Activated CD4-positive, alpha-beta T cell treated with anti-CD3 and anti-CD28 coated beads for 24 hours (primary cell): ENCODE results near the gene MAGI1.

Experiments used
- DNase-seq, 2 donors: peaks; one replicate each; pipeline ENCODE4 v3.0.0-alpha.2; 2020; ENCODE audit warnings: low read depth in 2 of 2

The MAGI1 gene

DNA sequence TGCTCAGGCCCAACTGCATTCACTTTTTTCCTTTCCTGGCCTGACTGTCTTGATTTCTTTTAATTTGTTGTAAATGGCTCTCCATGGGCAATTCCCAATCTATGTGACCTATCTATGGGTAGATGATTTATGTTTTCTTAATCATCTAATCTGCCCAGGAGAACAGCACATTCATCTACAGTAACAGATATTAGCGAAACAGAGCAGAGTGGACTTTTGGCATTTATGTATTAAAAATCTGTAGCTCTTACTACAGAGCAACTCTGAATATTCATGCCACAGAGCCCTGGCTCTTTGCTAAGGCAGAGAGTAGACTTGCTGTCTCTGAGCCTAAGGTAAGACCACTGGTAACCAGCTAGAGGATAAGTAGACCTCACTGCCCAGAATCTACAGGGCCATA is 676.0 kb downstream of the MAGI1 start:
- no peak for DNase-seq

- DNase-seq: no peak
These were observed 677.3 kb downstream of the MAGI1 start for GRCh38 chr3:65361448-65361847.

GRCh38 chr3:65356331-65357248 is 682.1 kb downstream of the MAGI1 start:
- DNase-seq: no peak

DNA sequence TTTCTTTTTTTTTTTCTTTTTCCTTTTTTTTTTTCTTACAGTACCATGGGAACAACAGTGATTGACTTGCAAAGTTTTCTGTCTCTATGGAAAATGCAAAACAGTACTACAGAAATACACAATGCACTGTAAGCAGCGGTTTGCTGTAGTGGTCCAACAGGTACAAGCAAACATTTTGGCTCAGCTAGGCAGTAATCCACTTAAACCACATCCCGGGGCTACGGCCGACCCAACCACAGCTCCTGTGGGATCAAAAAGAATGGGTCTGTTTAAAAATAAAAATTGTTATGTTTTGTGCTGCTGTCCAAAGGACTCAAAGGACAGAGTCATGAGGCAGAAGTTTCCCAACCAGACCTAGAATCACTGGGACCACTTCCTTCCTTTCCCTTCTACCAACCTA is 683.8 kb downstream of the MAGI1 start:
- no peak for DNase-seq

DNA sequence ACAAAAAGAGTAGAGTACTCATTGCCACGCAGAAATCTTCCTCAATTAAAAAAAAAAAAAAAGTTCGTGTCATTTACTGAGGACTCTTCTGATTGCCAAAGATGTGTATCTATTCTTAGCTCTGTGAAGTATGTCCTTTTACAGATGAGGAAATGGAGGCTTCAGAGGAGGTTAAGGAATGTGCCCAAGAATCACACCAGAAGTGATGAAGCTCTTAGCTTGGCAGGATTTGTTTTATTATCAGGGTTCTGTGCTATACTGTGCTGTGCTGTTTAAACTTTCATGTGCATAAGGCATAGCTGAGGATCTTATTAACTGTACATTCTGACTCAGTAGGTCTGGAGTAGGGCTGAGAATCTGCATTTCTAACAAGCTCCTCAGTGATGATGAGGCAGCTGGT is 685.8 kb downstream of the MAGI1 start:
- DNase-seq: no peak

- no peak for DNase-seq
These were observed 687.0 kb downstream of the MAGI1 start for GRCh38 chr3:65351753-65352152.

GRCh38 chr3:65350801-65351476 is 687.8 kb downstream of the MAGI1 start:
- DNase-seq: no peak

DNA sequence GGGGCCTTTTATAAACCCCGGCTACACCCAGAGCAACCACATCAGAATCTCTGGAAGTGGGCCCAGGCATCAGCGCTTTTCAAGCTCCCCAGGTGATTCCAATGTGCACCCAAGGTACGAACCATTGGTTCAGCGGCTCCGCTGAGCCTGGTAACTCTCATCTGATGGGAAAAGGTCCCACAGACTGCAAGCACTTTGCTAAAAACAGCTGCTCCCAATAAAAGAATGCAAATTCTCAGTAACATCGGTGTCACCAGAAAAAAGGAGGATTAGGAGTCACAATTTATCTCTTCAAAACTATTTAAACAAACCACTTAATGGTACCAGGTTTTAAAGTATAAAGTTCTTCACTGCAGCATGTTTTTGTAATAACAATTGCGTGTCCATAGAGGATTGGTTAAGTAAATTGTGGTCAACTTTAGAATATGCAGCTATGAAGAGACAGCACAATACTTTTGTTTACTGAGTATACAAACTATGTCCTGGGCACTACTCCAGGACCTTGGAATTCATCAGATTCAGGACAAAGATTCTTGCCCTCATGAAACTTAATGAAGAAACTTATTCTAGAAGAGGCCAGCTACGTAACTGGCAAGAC is 690.2 kb downstream of the MAGI1 start:
- no peak for DNase-seq

DNA sequence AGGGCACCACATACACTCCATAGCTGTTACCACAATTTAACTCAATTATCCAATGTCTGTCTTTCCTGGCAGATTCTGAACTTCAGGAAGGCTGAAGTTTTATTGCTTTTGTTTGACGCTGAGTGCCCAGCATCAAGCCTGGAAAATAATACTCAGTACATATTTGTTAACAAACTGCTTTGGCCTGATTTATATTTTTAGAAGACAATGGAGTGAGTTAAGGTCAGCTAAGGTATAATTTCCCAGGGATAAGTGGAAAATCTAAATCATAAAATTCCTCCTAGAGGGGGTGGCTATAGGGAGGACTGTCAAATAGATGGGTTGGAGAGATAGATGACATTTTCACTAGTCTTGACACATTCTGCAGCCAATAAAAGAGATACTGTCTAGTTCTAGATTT is 691.6 kb downstream of the MAGI1 start:
- no peak for DNase-seq

GRCh38 chr3:65344846-65345245 is 693.9 kb downstream of the MAGI1 start:
- no peak for DNase-seq

DNA sequence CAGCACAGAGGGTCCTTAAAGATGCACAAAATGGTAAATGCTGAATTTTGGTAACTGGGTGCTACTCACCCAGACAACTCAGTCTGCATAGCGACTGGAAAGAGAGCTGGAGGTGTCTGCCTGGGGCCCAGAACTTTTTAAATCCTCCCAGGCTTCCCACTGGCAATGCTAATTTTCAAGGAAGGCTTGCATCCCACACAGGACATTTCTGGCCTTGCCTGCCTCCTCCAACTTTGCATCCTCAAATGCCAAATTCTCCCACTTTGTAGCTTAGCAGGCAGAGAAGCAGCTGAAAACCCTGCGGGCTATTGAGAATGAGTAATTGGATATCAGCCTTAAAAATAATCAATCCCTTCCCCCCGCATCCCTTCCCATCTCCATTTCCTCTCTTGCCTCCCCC is 694.3 kb downstream of the MAGI1 start:
- DNase-seq: no peak

GRCh38 chr3:65343736-65344135 is 695.0 kb downstream of the MAGI1 start:
- no peak for DNase-seq

- DNase-seq: no peak
These were observed 695.7 kb downstream of the MAGI1 start for GRCh38 chr3:65343026-65343425.

DNA sequence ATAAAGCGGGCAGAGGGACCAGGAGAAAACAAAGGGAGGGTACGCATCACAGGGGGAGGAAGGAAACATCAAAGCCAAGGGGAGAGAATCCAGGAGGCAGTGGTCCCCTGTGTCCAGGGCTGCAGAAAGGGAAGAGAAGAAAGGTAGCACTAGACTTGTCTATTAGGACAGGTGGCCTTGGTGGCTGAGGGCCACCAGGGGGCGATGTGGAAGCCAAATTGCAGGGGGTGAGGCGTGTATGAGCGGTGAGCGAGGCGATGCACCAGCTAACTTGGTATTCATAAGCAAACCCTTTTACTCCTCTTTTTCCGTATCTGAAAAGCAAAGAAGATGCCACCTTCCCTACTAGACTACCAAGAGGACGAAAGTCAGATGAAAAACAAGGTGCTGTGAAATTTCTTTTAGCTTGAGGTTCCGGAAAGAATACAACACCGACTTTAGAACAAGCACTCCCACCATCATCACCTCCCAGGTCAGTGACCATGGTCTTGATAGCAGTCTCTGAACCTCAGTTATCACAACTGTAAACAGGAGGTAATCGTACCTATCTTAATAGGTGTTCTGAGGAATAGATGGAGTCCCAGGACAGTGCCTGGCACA is 696.5 kb downstream of the MAGI1 start:
- peak in 1 of 2 donors; percentile 9 for DNase-seq

DNA sequence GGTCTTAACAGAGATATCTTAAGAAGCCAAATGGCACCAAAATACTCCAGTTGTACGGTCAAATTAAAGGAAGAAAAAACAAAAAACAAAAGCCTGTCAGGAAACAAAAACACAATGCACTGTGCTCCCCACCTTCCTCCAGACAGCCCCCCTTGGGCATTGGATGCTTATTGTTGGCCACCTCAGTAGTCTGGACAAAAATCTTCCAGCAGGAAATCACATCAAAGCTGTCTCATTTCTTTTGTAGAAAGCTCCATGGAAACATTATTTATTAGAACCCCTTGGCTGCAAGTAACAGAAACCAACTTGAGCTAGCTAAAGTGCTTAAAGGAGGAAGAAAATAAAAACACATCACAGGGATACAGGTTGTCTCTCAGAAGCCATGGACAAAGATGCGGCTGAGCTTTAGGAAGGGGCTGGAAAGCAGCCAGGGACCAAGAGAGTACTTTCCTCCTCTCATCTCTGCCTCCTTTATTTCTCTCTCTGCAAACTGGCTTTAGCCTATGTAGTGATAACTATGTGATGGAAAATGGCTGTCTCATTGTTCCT is 699.5 kb downstream of the MAGI1 start:
- DNase-seq: no peak

GRCh38 chr3:65338571-65338970 is 700.1 kb downstream of the MAGI1 start:
- no peak for DNase-seq

GRCh38 chr3:65335587-65335986 is 703.1 kb downstream of the MAGI1 start:
- no peak for DNase-seq

DNA sequence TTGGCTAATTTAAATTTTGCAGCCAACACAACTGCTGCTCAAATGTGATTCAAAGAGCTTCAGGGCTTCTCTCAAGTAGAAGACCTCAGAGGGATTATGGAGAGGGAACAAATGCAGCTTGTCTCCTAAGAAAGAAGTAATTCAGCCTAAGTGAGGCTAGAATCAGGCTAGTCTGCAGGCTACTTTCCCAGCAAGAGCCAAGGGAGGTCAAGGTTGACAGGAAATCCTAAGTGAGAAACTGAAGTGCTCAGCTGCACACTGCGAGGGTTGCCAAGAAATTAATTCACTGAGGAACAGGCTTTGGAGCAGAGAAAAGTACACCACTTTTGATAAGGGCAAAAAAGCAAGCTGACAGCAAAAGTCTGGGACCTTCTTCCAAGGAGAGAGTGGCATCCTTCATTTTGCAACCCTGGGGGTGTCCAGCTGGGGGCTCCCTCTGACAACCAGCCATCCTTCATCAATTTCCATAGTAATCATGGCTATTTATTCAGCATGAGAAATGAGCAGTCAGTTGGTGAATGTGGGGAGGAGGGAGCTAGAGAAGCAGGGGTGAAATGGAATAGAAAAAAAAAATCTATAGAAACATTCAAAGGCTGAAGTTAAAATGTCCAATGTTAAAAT is 704.6 kb downstream of the MAGI1 start:
- no peak for DNase-seq

DNA sequence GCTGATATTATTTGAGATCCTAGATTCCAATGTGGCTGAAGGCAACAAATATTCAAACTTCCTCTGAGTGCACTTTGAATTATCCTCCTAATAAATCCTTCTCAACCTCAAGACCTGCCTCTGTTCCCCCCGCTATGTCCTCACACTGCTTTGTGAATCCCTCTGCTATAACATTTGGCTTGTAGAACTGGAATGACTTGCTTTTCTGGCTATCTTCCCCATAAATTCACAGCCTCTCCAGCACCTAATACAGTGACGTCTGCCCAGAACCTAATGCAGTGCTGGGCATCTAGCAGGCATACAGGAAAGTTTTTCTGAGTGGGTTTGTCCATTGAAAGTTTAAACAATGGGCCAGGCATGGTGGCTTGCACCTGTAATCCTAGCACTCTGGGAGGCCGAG is 707.0 kb downstream of the MAGI1 start:
- no peak for DNase-seq

GRCh38 chr3:65330072-65330471 is 708.6 kb downstream of the MAGI1 start:
- no peak for DNase-seq

GRCh38 chr3:65328148-65328547 is 710.6 kb downstream of the MAGI1 start:
- no peak for DNase-seq

DNA sequence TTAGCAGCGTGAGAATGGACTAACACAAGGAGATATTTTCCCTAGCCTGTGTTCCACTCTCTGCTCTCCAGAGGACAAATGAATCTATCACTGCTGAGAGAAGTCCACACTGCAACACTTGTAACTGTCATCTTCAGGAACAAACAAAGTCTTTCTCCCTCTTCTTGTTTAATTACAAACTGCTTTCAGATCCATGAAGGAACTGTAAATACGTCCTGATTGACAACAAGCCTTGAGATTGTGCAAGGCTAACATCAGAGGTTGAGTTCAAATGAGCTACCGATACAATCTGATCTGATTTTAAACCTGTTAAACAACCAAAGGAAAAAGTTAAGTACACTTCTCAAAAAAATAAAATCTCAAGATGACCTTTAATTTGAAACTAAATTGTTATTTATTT is 712.1 kb downstream of the MAGI1 start:
- DNase-seq: no peak
